SK-N-SH (cell line): Measurements from ENCODE around the gene CACNA2D4.

Source experiments
- CTCF ChIP-seq: fragments of 200-600 bp; sonication (generic); IDR thresholded peaks from 2 replicates; pipeline ENCODE4 v1.6.1; 2017; ENCODE audit warnings: antibody characterized with exemption, mild to moderate bottlenecking, moderate library complexity
- EP300 ChIP-seq, 2 experiments: IDR thresholded peaks; 2 replicates each; pipeline versions ENCODE4 v1.4.0 to v1.6.1; 2012; ENCODE audit warnings: borderline replicate concordance in 1 of 2, low read depth in 1 of 2, low read length in 1 of 2
- MEF2A ChIP-seq: IDR thresholded peaks from 2 replicates; pipeline ENCODE4 v1.4.0; 2012; ENCODE audit warnings: low read depth, borderline replicate concordance
- MXI1 ChIP-seq: IDR thresholded peaks from 2 replicates; pipeline ENCODE4 v1.6.1; 2012; ENCODE audit warnings: mild to moderate bottlenecking, low read depth, low read length, improper control_type of control experiment
- NRF1 ChIP-seq: IDR thresholded peaks from 2 replicates; pipeline ENCODE4 v1.6.1; 2012; ENCODE audit warnings: low read depth, mild to moderate bottlenecking, low read length
- POLR2AphosphoS5 ChIP-seq: IDR thresholded peaks from 2 replicates; pipeline ENCODE4 v1.6.1; 2012; ENCODE audit warnings: low read depth, low read length
- RCOR1 ChIP-seq: fragments of 150-350 bp; IDR thresholded peaks from 2 replicates; pipeline ENCODE4 v1.6.1; 2017; ENCODE audit warnings: antibody characterized with exemption, low read length
- REST ChIP-seq: IDR thresholded peaks from 2 replicates; pipeline ENCODE4 v1.6.1; 2012; ENCODE audit warnings: mild to moderate bottlenecking, low read depth, low read length, moderate library complexity
- RFX5 ChIP-seq: IDR thresholded peaks from 2 replicates; pipeline ENCODE4 v1.6.1; 2012; ENCODE audit warnings: mild to moderate bottlenecking, improper control_type of control experiment, low read length
- SIN3A ChIP-seq: IDR thresholded peaks from 2 replicates; pipeline ENCODE4 v1.6.1; 2012; ENCODE audit warnings: low read depth, mild to moderate bottlenecking, low read length, moderate library complexity, borderline replicate concordance

- no peak for TF ChIP-seq RCOR1
- TF ChIP-seq CTCF, result no peak
- TF ChIP-seq SIN3A, result no peak
- TF ChIP-seq MEF2A, result no peak
- no peak for TF ChIP-seq REST
- no peak for TF ChIP-seq POLR2AphosphoS5
- TF ChIP-seq RFX5, result no peak
- no peak for TF ChIP-seq MXI1
- no peak for TF ChIP-seq EP300 (IDR thresholded peaks at IDR 0.05; ENCODE audit: borderline replicate concordance in 1 of 2, low read depth in 1 of 2, low read length in 1 of 2)
- TF ChIP-seq NRF1, result no peak
These were observed 155.3 kb downstream of the CACNA2D4 start for GRCh38 chr12:1763153-1763552.
